ENCODE results near the gene CLN5.

DNA sequence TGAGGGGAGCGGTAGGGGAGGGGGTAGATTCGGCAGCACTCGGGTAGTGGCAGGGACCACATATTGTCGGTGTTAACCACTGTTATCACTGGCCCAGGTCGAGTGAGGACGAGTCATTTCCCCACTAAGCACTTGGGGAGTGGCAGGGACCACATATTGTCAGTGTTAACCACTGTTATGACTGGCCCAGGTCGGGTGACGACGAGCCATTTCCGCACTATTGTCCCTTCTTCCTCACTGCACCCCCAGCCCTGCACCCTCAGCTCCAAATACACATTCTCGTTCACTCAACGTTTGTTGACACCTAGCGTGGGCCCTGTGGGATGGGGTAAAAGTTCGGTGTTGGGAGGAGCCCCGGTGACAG, 467 bp upstream of the CLN5 start:
- no peak for TF ChIP-seq TAF1 (IDR thresholded peaks at IDR 0.05; ENCODE audit: low read depth)
- TF ChIP-seq, protein P1, sequence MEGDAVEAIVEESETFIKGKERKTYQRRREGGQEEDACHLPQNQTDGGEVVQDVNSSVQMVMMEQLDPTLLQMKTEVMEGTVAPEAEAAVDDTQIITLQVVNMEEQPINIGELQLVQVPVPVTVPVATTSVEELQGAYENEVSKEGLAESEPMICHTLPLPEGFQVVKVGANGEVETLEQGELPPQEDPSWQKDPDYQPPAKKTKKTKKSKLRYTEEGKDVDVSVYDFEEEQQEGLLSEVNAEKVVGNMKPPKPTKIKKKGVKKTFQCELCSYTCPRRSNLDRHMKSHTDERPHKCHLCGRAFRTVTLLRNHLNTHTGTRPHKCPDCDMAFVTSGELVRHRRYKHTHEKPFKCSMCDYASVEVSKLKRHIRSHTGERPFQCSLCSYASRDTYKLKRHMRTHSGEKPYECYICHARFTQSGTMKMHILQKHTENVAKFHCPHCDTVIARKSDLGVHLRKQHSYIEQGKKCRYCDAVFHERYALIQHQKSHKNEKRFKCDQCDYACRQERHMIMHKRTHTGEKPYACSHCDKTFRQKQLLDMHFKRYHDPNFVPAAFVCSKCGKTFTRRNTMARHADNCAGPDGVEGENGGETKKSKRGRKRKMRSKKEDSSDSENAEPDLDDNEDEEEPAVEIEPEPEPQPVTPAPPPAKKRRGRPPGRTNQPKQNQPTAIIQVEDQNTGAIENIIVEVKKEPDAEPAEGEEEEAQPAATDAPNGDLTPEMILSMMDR (IDR thresholded peaks at IDR 0.05; ENCODE audit: poor library complexity, severe bottlenecking), result no peak
